Measurements from ENCODE around the gene ERFL.

The ERFL gene

GRCh38 chr19:41928221-41928683 is at the start of gene ERFL:
TSS of gene ERFL (minus strand) at chr19:41928449. CDS start at chr19:41912919, 15,530 bp downstream.
- peak in 1 of 2 experiments; percentile 23 for DNase-seq

GRCh38 chr19:41977916-41978315 is 49.7 kb upstream of the ERFL start:
- DNase-seq = no peak

GRCh38 chr19:41974652-41975051 is 46.4 kb upstream of the ERFL start:
- DNase-seq = no peak

DNA sequence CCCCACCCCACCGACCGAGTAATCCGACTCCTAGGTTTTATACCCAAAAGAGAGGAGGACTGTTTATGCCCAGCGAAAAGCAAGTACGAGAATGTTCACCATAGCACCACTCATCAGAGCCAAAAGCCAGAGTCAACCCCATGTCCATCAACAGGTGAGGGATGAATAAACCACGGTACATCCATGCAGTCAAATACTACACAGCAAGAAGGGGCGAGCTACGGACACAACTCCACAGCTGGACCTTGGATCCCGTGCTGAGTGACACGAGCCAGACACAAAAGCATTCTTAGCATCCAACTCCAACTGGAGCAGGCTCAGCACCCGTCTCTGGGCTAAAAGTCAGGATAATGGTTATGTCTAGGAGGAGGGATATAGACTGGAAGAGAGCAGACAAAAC is 43.1 kb upstream of the ERFL start:
- no peak for DNase-seq

DNA sequence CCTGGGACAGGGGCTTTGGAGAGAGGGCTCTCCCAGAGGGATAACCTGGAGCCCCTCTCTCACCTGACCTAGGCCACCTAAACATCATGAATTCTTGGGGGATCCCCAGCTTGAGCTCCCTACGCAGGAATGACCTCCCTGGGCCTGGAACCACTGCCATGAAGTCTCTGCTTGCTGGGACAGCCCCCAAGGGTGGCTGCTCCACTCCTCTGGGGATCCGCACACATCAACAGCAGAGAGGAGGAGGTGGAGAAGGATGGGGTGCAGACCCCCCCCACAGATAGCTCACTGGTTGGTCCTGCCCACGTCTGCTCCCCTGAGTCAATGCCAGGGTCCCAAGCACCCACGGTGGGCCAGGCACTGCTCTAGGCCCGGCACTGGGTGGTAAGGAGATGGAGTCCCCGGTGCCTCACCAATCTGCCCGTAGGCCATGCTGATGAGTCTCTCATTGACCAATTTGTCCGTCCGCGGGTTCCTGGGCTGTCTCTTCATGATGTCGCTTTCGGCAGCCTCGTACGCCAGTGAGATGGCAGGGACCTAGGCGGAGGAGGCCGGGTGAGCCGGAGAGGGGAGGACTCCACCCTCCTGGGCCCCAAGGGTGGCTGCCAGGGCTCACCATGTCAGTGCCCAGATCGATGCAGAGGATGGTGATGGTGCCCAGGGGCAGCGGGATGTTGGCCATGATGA is 41.7 kb upstream of the ERFL start:
- no peak for DNase-seq

GRCh38 chr19:41968751-41969595 is 40.7 kb upstream of the ERFL start:
- DNase-seq = no peak

DNA sequence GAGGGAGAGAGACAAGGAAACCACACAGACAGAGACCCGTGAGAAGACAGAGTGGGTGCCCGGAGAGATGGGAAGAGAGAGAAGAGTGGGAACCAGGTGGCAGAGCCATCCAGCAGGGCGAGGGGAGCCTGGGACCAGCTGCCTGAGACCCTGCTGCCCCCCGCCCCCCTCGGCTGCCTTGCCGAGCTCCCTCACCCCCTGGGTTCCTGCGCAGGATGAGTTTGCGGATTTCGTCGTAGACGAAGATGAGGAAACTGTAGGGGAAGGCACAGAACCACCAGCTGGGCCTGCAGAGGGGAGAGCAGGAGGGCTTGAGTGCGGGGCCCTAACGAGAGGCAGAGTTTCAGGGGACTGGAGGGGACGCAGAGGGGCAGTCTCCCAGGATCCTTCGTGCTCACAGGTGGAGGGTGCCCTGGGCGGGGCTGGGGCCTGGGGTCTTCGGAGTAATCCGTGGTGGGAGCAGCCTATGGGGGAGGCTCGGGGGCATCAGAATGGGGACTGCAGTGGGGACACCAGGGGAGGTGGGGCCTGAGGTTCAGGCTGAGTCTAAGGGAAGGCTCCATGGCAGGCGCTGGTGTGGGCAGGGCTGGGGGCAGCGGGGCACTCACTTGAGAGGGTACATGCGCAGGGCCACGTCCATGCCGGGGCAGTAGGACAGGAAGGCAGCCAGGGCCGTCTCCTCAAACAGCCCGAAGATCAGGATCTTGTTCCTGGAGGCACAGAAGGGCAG is 39.0 kb upstream of the ERFL start:
- DNase-seq = no peak

- no peak for DNase-seq
Measured at GRCh38 chr19:41965106-41965505, 36.9 kb upstream of the ERFL start.

DNA sequence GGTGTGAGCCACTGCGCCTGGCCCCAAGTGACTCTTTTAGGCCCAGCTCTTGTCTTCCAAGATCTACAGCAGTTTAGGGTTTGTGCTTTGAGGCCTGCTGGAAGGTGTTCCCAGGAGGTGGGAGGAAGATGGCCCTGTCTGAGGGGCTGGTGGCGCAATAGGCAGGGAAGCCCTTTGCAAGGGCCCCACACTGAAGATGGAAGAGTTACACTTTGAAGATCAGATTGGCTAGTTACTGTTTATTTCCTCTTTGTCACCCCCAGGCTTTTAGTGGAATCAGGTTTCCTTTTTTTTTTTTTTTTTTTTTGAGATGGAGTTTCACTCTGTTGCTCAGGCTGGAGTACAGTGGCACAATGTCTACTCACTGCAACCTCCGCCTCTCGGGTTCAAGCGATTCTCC is 32.7 kb upstream of the ERFL start:
- DNase-seq = no peak

- DNase-seq = peak; percentile 91 to 92
Measured at GRCh38 chr19:41959056-41960053, 31.1 kb upstream of the ERFL start, which contains the start of gene RABAC1. TSS of gene RABAC1 (minus strand) at chr19:41959321. CDS start at chr19:41959292, 29 bp downstream.

DNA sequence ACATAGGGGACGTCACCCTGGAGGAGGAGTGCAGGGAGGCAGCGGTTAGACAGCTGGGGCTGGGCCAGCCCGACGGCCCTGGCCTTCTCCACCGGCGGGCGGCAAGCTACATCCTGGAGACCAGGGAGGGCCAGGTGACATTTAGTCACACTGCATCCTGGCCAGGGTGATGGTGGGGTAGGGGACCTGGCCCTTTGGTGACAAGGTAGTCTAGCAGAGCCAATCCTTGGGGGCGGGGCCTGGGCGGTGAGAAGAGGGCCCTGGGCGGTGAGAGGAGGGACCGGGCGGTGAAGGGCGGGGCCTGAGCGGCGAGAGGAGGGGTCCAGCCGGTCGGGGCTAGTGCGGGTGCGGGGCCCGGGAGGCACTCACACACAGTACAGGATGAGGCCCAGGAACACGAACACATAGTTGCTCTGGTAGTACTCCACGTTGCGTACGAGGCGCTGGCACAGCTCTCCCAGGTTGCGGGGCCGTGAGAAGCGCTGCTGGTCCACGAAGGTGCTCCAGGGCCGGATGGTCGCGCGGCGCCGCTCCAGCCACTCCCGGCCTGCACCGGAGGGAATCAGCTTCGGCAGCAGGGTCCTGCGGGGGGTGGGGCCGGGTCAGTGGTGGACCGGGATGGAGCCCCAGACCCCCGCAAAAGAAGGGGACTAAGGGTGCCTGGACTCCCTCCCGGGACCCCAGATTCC is 30.3 kb upstream of the ERFL start:
- peak; percentile 60 to 69 for DNase-seq

GRCh38 chr19:41957838-41958366 is 29.7 kb upstream of the ERFL start:
- DNase-seq = peak; percentile 58 to 77

GRCh38 chr19:41957161-41957837 is 29.1 kb upstream of the ERFL start:
- no peak for DNase-seq

- DNase-seq = no peak
Measured at GRCh38 chr19:41956621-41957020, 28.4 kb upstream of the ERFL start.

DNA sequence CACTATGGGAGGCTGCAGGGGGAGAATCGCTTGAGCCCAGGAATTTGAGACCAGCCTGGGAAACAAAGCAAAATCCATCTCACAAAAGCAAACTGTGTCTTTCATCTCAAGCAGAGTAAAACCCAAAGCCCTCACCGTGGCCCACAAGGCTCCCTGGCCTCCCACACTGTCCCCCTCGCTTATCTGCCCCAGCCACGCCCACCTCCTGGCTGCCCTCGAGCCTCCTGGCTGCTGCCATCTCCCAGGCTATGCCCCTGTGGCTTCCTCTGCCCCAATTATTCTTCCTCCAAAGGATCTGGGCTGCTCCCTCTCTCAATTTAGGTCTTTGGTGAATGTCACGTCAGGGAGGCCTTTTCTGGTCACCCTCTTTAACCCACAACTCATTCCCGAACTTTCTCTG is 27.3 kb upstream of the ERFL start:
- DNase-seq = no peak

GRCh38 chr19:41951686-41952172 is 23.5 kb upstream of the ERFL start:
- DNase-seq = peak; percentile 53 to 87

GRCh38 chr19:41947091-41947490 is 18.8 kb upstream of the ERFL start:
- no peak for DNase-seq

- DNase-seq = no peak
Measured at GRCh38 chr19:41945135-41945766, 17.0 kb upstream of the ERFL start.

DNA sequence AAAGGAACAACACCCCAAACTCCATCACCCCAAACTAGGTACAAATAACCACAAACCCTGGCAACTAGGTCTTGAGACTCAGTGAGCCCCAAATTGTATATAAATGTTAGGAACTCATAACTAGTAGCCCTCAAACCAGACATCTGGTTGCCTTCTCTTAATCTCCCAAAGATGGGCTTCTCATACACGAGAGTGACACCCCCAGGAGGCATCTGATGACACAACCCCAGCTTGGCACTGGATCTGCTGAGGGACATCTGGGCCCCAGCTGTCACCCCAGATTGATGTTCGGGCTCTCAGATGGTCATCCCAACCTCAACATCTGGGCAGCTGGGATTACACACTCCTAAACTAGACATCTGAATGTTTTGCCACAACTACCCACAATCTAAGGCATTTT is 16.1 kb upstream of the ERFL start:
- DNase-seq = no peak
